Measurements from ENCODE around the gene PPP1R27. TPM values are rescaled to one million over a fixed set of nuclear protein-coding genes. Genes with fewer than 3 reads are reported as not detected.

The PPP1R27 gene
- total RNA-seq, 1 experiment from 2014 or later = not detected

GRCh38 chr17:81852237-81852636 lies 17.4 kb upstream of the PPP1R27 start:
- no TSS peak for BruUV-seq (replicated peaks)
- no peaks in the 10 kb centered on the region for H3K9me3 Mint-ChIP-seq (ENCODE audit: unreplicated experiment)
- POLR2A ChIA-PET = interaction anchor here (2.2 kb wide), 1 partner anchor 9 kb away, joined by 6 read pairs; no protein-coding TSS in a partner anchor
- CTCF ChIA-PET = interaction anchor here (1.0 kb wide), 1 partner anchor 163 kb away, joined by 3 read pairs; no protein-coding TSS in a partner anchor
- H3K4me3 Mint-ChIP-seq (ENCODE audit: unreplicated experiment) = no peak overlapping the region
- H3K27me3 Mint-ChIP-seq (ENCODE audit: insufficient read depth, unreplicated experiment) = no peaks in the 10 kb centered on the region
- H3K4me1 Mint-ChIP-seq (ENCODE audit: insufficient read depth, unreplicated experiment) = peaks cover 8% of the 10 kb centered on the region
- intact Hi-C loops (cut with micrococcal nuclease) = no loop called here
- H3K27ac Mint-ChIP-seq (ENCODE audit: low read depth, unreplicated experiment) = no peak overlapping the region
- peaks cover 99% of the 10 kb centered on the region for H3K36me3 Mint-ChIP-seq (ENCODE audit: insufficient read depth, unreplicated experiment)
- TF ChIP-seq CTCF (IDR thresholded peaks at IDR 0.05; ENCODE audit: unreplicated experiment) = no peak
- DNase-seq (ENCODE audit: unreplicated experiment) = no peak

- H3K36me3 Mint-ChIP-seq (ENCODE audit: insufficient read depth, unreplicated experiment) = peaks cover 99% of the 10 kb centered on the region
Measured at GRCh38 chr17:81851423-81851822, 16.6 kb upstream of the PPP1R27 start.

GRCh38 chr17:81849457-81849856 lies 14.6 kb upstream of the PPP1R27 start:
- peaks cover 98% of the 10 kb centered on the region for H3K36me3 Mint-ChIP-seq (ENCODE audit: insufficient read depth, unreplicated experiment)
- H3K27ac Mint-ChIP-seq (ENCODE audit: low read depth, unreplicated experiment) = no peak overlapping the region
- TF ChIP-seq CTCF (IDR thresholded peaks at IDR 0.05; ENCODE audit: unreplicated experiment) = no peak
- no peaks in the 10 kb centered on the region for H3K9me3 Mint-ChIP-seq (ENCODE audit: unreplicated experiment)
- intact Hi-C loops (cut with micrococcal nuclease) = no loop called here
- ChIA-PET POLR2A (interaction anchor here (1.1 kb wide), 1 partner anchor 128 kb away, joined by 3 read pairs; no protein-coding TSS in a partner anchor), CTCF (no interaction called here)
- BruUV-seq (replicated peaks) = no TSS peak
- DNase-seq (ENCODE audit: unreplicated experiment) = no peak
- no peaks in the 10 kb centered on the region for H3K27me3 Mint-ChIP-seq (ENCODE audit: insufficient read depth, unreplicated experiment)
- no peaks in the 10 kb centered on the region for H3K4me1 Mint-ChIP-seq (ENCODE audit: insufficient read depth, unreplicated experiment)
- H3K4me3 Mint-ChIP-seq (ENCODE audit: unreplicated experiment) = no peak overlapping the region

More at GRCh38 chr17:81851423-81851822, 16.6 kb upstream of the PPP1R27 start:
- no peak for TF ChIP-seq CTCF (IDR thresholded peaks at IDR 0.05; ENCODE audit: unreplicated experiment)
- Mint-ChIP-seq H3K4me3 (ENCODE audit: unreplicated experiment) (no peak overlapping the region), H3K4me1 (ENCODE audit: insufficient read depth, unreplicated experiment) (peaks cover 8% of the 10 kb centered on the region), H3K27ac (ENCODE audit: low read depth, unreplicated experiment) (no peak overlapping the region), H3K27me3 (ENCODE audit: insufficient read depth, unreplicated experiment) (no peaks in the 10 kb centered on the region), H3K9me3 (ENCODE audit: unreplicated experiment) (no peaks in the 10 kb centered on the region)
- DNase-seq (ENCODE audit: unreplicated experiment) = no peak
- BruUV-seq (replicated peaks) = no TSS peak
- CTCF ChIA-PET = no interaction called here
- intact Hi-C loops (cut with micrococcal nuclease) = no loop called here
- POLR2A ChIA-PET = interaction anchor here (0.9 to 2.2 kb wide), 2 partner anchors 9 to 18 kb away, joined by 3 to 6 read pairs; no protein-coding TSS in a partner anchor

- Mint-ChIP-seq H3K4me1 (ENCODE audit: insufficient read depth, unreplicated experiment) (no peaks in the 10 kb centered on the region), H3K27ac (ENCODE audit: low read depth, unreplicated experiment) (no peak overlapping the region), H3K27me3 (ENCODE audit: insufficient read depth, unreplicated experiment) (no peaks in the 10 kb centered on the region), H3K36me3 (ENCODE audit: insufficient read depth, unreplicated experiment) (peaks cover 99% of the 10 kb centered on the region), H3K4me3 (ENCODE audit: unreplicated experiment) (no peak overlapping the region), H3K9me3 (ENCODE audit: unreplicated experiment) (no peaks in the 10 kb centered on the region)
- TF ChIP-seq CTCF (IDR thresholded peaks at IDR 0.05; ENCODE audit: unreplicated experiment) = no peak
- BruUV-seq (replicated peaks) = no TSS peak
- ChIA-PET POLR2A (interaction anchor here (0.7 to 1.1 kb wide), 2 partner anchors 14 to 22 kb away, joined by 3 to 4 read pairs; partner anchors contain the start of gene MCRIP1), CTCF (interaction anchor here (0.6 to 0.9 kb wide), 2 partner anchors 81 to 1648 kb away, joined by 3 to 7 read pairs; no protein-coding TSS in a partner anchor)
- DNase-seq (ENCODE audit: unreplicated experiment) = no peak
- intact Hi-C loops (cut with micrococcal nuclease) = no loop called here
Measured at GRCh38 chr17:81846743-81847689, 12.2 kb upstream of the PPP1R27 start.
